WTC11 (cell line): ENCODE measurements around the gene INTS7. TPM values are rescaled to one million over a fixed set of nuclear protein-coding genes. Genes with fewer than 3 reads are reported as not detected.
A peak's percentile ranks its signal among the peaks of the same experiment; 100 is the strongest.

Source experiments
- ATAC-seq: fragments of 200-7000 bp; cut with Tn5 transposase; 2 replicates; pipeline ENCODE4 v1.10.0; 2021; ENCODE audit warnings: mild to moderate bottlenecking, moderate library complexity
- CTCF ChIA-PET: fragments of 300-600 bp; sonication (Branson Sonifier 250); formaldehyde crosslinking; loops from one replicate; lab custom pipeline; 2021; ENCODE audit warnings: antibody characterized with exemption; lab: Charles Lee
- POLR2A ChIA-PET: fragments of 350-600 bp; sonication (Branson Sonifier 250); formaldehyde crosslinking; loops from one replicate; lab custom pipeline; 2021; ENCODE audit warnings: antibody characterized with exemption; lab: Charles Lee
- DNase-seq: peaks from one replicate; pipeline ENCODE4 v3.0.0; 2021; ENCODE audit warnings: low spot score
- H3K27ac Mint-ChIP-seq: 2 replicates; pipeline ENCODE4 v1.8.0; 2021; ENCODE audit warnings: mixed read lengths
- H3K27me3 Mint-ChIP-seq: 2 replicates; pipeline ENCODE4 v1.8.0; 2021; ENCODE audit warnings: low read depth, mild to moderate bottlenecking, moderate library complexity, mixed read lengths
- H3K36me3 Mint-ChIP-seq: 2 replicates; pipeline ENCODE4 v1.8.0; 2021; ENCODE audit warnings: mixed read lengths
- H3K4me1 Mint-ChIP-seq: 2 replicates; pipeline ENCODE4 v1.8.0; 2022; ENCODE audit warnings: mixed read lengths
- H3K4me3 Mint-ChIP-seq: 2 replicates; pipeline ENCODE4 v1.8.0; 2021; ENCODE audit warnings: mild to moderate bottlenecking, moderate library complexity, mixed read lengths
- H3K9me3 Mint-ChIP-seq: 2 replicates; pipeline ENCODE4 v1.8.0; 2021; ENCODE audit warnings: mixed read lengths
- ATF1 ChIP-seq: sonication (generic); formaldehyde crosslinking; IDR thresholded peaks from 2 replicates; pipeline ENCODE4 v1.8.1; 2023; ENCODE audit warnings: mild to moderate bottlenecking, moderate library complexity, missing genetic modification reagents
- ATF2 ChIP-seq: sonication (generic); formaldehyde crosslinking; IDR thresholded peaks from 2 replicates; pipeline ENCODE4 v1.8.1; 2022; ENCODE audit warnings: low read depth, missing genetic modification reagents, borderline replicate concordance
- CBFB ChIP-seq: sonication (generic); formaldehyde crosslinking; IDR thresholded peaks from 2 replicates; pipeline ENCODE4 v1.8.1; 2022; ENCODE audit warnings: mild to moderate bottlenecking, low read depth, missing genetic modification reagents
- CREM ChIP-seq: sonication (generic); formaldehyde crosslinking; IDR thresholded peaks from 2 replicates; pipeline ENCODE4 v1.8.1; 2022; ENCODE audit warnings: mild to moderate bottlenecking, missing genetic modification reagents, moderate library complexity
- ELF4 ChIP-seq: sonication (generic); formaldehyde crosslinking; IDR thresholded peaks from 2 replicates; pipeline ENCODE4 v1.8.1; 2022; ENCODE audit warnings: low read depth, mild to moderate bottlenecking, moderate library complexity, missing genetic modification reagents
- HMGA2 ChIP-seq: fragments of 250-450 bp; sonication (Bioruptor Pico); IDR thresholded peaks from 2 replicates; pipeline ENCODE4 v1.4.0; 2021; ENCODE audit warnings: mild to moderate bottlenecking, moderate library complexity
- NFATC4 ChIP-seq: fragments of 250-450 bp; sonication (Bioruptor Pico); IDR thresholded peaks from 2 replicates; pipeline ENCODE4 v1.9.0; 2021; ENCODE audit warnings: mild to moderate bottlenecking
- NR2C2 ChIP-seq: sonication (generic); formaldehyde crosslinking; IDR thresholded peaks from 2 replicates; pipeline ENCODE4 v1.8.0; 2022; ENCODE audit warnings: mild to moderate bottlenecking, missing genetic modification reagents
- PRRX2 ChIP-seq: fragments of 250-450 bp; sonication (Bioruptor Pico); IDR thresholded peaks from 2 replicates; pipeline ENCODE4 v1.8.0; 2021; ENCODE audit warnings: mild to moderate bottlenecking
- RELA ChIP-seq: sonication (generic); formaldehyde crosslinking; IDR thresholded peaks from 2 replicates; pipeline ENCODE4 v1.8.1; 2022; ENCODE audit warnings: missing genetic modification reagents, mild to moderate bottlenecking, borderline replicate concordance
- SMAD3 ChIP-seq: sonication (generic); formaldehyde crosslinking; IDR thresholded peaks from 2 replicates; pipeline ENCODE4 v1.8.0; 2022; ENCODE audit warnings: missing genetic modification reagents, mild to moderate bottlenecking, borderline replicate concordance
- SP1 ChIP-seq: sonication (generic); formaldehyde crosslinking; conservative IDR thresholded peaks from 2 replicates; pipeline ENCODE4 v1.8.1; 2022; ENCODE audit warnings: missing genetic modification reagents
- TEAD4 ChIP-seq: sonication (generic); formaldehyde crosslinking; IDR thresholded peaks from 2 replicates; pipeline ENCODE4 v1.8.0; 2022; ENCODE audit warnings: mild to moderate bottlenecking, missing genetic modification reagents
- ZNF121 ChIP-seq: sonication (generic); formaldehyde crosslinking; IDR thresholded peaks from 2 replicates; pipeline ENCODE4 v1.8.0; 2023; ENCODE audit warnings: missing genetic modification reagents
- ZNF263 ChIP-seq: sonication (generic); formaldehyde crosslinking; IDR thresholded peaks from 2 replicates; pipeline ENCODE4 v1.8.1; 2022; ENCODE audit warnings: low read depth, mild to moderate bottlenecking, moderate library complexity, missing genetic modification reagents
- ZNF317 ChIP-seq: sonication (generic); formaldehyde crosslinking; IDR thresholded peaks from 2 replicates; pipeline ENCODE4 v1.8.1; 2023; ENCODE audit warnings: low read depth, mild to moderate bottlenecking, moderate library complexity, missing genetic modification reagents, borderline replicate concordance
- ZNF423 ChIP-seq: fragments of 250-450 bp; sonication (Bioruptor Pico); IDR thresholded peaks from 2 replicates; pipeline ENCODE4 v2.1.2; 2022; ENCODE audit warnings: mild to moderate bottlenecking, moderate library complexity
- total RNA-seq: library from RNA; stranded (reverse); gene quantifications from 3 replicates; pipeline ENCODE4 v1.2.3, GENCODE V29; 2021
- TF ChIP-seq, protein P1 (sequence below): fragments of 250-450 bp; sonication (Bioruptor Pico); IDR thresholded peaks from 2 replicates; pipeline ENCODE4 v1.8.0; 2021; ENCODE audit warnings: mild to moderate bottlenecking
- TF ChIP-seq, protein P2 (sequence below): fragments of 250-450 bp; sonication (Bioruptor Pico); IDR thresholded peaks from 2 replicates; pipeline ENCODE4 v2.1.2; 2022; ENCODE audit warnings: mild to moderate bottlenecking, moderate library complexity
- TF ChIP-seq, protein P3 (sequence below): sonication (generic); formaldehyde crosslinking; IDR thresholded peaks from 2 replicates; pipeline ENCODE4 v1.8.1; 2023; ENCODE audit warnings: mild to moderate bottlenecking, missing genetic modification reagents, moderate library complexity
- TF ChIP-seq, protein P4 (sequence below): sonication (generic); formaldehyde crosslinking; IDR thresholded peaks from 2 replicates; pipeline ENCODE4 v1.8.1; 2022; ENCODE audit warnings: missing genetic modification reagents, borderline replicate concordance
- TF ChIP-seq, protein P5 (sequence below): sonication (generic); formaldehyde crosslinking; IDR thresholded peaks from 2 replicates; pipeline ENCODE4 v1.8.0; 2023; ENCODE audit warnings: missing genetic modification reagents, mild to moderate bottlenecking, borderline replicate concordance
- TF ChIP-seq, protein P6 (sequence below): sonication (generic); formaldehyde crosslinking; IDR thresholded peaks from 2 replicates; pipeline ENCODE4 v1.8.0; 2022; ENCODE audit warnings: mild to moderate bottlenecking, missing genetic modification reagents

The INTS7 gene
- total RNA-seq, 1 experiment from 2014 or later, result 17.2 TPM

GRCh38 chr1:212035123-212035834 is at the start of gene INTS7, which contains the start of gene DTL (continued):
- TF ChIP-seq ZNF423 (CRISPR knock-in tag) (no peak), SMAD3 (peak; percentile 58; the same call in 1 of the 2 replicates), NFATC4 (no peak), HMGA2 (CRISPR knock-in tag) (no peak), SP1 (peak; percentile 55; the same call in 1 of the 2 replicates), ATF2 (no peak; the same call in 1 of the 2 replicates), CREM (peak; percentile 92), ELF4 (CRISPR knock-in tag) (no peak), ATF1 (CRISPR knock-in tag) (no peak), NR2C2 (CRISPR knock-in tag) (no peak), ZNF121 (CRISPR knock-in tag) (no peak), TEAD4 (CRISPR knock-in tag) (no peak)
- TF ChIP-seq, protein P1, sequence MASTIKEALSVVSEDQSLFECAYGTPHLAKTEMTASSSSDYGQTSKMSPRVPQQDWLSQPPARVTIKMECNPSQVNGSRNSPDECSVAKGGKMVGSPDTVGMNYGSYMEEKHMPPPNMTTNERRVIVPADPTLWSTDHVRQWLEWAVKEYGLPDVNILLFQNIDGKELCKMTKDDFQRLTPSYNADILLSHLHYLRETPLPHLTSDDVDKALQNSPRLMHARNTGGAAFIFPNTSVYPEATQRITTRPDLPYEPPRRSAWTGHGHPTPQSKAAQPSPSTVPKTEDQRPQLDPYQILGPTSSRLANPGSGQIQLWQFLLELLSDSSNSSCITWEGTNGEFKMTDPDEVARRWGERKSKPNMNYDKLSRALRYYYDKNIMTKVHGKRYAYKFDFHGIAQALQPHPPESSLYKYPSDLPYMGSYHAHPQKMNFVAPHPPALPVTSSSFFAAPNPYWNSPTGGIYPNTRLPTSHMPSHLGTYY (CRISPR knock-in tag), result no peak
- TF ChIP-seq, protein P2, sequence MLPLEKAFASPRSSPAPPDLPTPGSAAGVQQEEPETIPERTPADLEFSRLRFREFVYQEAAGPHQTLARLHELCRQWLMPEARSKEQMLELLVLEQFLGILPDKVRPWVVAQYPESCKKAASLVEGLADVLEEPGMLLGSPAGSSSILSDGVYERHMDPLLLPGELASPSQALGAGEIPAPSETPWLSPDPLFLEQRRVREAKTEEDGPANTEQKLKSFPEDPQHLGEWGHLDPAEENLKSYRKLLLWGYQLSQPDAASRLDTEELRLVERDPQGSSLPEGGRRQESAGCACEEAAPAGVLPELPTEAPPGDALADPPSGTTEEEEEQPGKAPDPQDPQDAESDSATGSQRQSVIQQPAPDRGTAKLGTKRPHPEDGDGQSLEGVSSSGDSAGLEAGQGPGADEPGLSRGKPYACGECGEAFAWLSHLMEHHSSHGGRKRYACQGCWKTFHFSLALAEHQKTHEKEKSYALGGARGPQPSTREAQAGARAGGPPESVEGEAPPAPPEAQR (CRISPR knock-in tag), result no peak
- TF ChIP-seq, protein P3, sequence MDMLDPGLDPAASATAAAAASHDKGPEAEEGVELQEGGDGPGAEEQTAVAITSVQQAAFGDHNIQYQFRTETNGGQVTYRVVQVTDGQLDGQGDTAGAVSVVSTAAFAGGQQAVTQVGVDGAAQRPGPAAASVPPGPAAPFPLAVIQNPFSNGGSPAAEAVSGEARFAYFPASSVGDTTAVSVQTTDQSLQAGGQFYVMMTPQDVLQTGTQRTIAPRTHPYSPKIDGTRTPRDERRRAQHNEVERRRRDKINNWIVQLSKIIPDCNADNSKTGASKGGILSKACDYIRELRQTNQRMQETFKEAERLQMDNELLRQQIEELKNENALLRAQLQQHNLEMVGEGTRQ, result no peak
- TF ChIP-seq, protein P4, sequence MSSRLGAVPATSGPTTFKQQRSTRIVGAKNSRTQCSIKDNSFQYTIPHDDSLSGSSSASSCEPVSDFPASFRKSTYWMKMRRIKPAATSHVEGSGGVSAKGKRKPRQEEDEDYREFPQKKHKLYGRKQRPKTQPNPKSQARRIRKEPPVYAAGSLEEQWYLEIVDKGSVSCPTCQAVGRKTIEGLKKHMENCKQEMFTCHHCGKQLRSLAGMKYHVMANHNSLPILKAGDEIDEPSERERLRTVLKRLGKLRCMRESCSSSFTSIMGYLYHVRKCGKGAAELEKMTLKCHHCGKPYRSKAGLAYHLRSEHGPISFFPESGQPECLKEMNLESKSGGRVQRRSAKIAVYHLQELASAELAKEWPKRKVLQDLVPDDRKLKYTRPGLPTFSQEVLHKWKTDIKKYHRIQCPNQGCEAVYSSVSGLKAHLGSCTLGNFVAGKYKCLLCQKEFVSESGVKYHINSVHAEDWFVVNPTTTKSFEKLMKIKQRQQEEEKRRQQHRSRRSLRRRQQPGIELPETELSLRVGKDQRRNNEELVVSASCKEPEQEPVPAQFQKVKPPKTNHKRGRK (CRISPR knock-in tag), result no peak

DNA sequence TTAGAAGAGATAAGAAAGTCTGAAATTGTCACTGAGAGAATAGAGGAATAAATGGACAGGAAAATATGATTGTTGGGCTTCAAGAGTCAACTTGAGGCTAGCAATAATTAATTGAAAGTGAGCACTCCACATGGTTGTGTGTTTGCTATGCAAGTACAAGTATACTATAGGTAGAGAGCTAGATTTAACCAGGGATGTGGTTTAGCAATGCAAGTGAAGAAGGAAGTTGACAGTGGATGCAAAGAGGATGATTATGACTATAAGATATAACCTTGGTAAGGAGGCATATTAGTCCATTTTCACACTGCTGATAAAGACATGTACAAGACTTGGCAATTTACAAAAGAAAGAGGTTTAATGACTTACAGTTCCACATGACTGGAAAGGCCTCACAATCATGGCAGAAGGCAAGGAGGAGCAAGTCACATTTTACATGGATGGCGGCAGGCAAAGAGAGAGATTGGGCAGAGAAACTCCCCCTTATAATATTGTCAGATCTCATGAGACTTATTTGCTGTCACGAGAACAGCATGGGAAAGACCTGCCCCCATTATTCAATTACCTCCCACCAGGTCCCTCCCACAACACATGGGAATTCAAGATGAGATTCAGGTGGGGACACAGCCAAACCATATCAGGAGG is 47.5 kb upstream of the INTS7 start:
- no peaks in the 10 kb centered on the region for H3K4me1 Mint-ChIP-seq
- no peak overlapping the region for H3K27ac Mint-ChIP-seq
- no peaks in the 10 kb centered on the region for H3K9me3 Mint-ChIP-seq
- H3K36me3 Mint-ChIP-seq, result peaks cover 30% of the 10 kb centered on the region
- no peak overlapping the region for H3K4me3 Mint-ChIP-seq
- POLR2A ChIA-PET, result no interaction called here
- CTCF ChIA-PET, result no interaction called here
- ATAC-seq (no peak), DNase-seq (no peak)
- no peaks in the 10 kb centered on the region for H3K27me3 Mint-ChIP-seq
- TF ChIP-seq RELA (no peak), CBFB (no peak), ELF4 (CRISPR knock-in tag) (no peak), PRRX2 (CRISPR knock-in tag) (no peak), ZNF317 (CRISPR knock-in tag) (no peak), ZNF263 (CRISPR knock-in tag) (no peak)
- TF ChIP-seq, protein P5, sequence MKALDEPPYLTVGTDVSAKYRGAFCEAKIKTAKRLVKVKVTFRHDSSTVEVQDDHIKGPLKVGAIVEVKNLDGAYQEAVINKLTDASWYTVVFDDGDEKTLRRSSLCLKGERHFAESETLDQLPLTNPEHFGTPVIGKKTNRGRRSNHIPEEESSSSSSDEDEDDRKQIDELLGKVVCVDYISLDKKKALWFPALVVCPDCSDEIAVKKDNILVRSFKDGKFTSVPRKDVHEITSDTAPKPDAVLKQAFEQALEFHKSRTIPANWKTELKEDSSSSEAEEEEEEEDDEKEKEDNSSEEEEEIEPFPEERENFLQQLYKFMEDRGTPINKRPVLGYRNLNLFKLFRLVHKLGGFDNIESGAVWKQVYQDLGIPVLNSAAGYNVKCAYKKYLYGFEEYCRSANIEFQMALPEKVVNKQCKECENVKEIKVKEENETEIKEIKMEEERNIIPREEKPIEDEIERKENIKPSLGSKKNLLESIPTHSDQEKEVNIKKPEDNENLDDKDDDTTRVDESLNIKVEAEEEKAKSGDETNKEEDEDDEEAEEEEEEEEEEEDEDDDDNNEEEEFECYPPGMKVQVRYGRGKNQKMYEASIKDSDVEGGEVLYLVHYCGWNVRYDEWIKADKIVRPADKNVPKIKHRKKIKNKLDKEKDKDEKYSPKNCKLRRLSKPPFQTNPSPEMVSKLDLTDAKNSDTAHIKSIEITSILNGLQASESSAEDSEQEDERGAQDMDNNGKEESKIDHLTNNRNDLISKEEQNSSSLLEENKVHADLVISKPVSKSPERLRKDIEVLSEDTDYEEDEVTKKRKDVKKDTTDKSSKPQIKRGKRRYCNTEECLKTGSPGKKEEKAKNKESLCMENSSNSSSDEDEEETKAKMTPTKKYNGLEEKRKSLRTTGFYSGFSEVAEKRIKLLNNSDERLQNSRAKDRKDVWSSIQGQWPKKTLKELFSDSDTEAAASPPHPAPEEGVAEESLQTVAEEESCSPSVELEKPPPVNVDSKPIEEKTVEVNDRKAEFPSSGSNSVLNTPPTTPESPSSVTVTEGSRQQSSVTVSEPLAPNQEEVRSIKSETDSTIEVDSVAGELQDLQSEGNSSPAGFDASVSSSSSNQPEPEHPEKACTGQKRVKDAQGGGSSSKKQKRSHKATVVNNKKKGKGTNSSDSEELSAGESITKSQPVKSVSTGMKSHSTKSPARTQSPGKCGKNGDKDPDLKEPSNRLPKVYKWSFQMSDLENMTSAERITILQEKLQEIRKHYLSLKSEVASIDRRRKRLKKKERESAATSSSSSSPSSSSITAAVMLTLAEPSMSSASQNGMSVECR, result no peak
- TF ChIP-seq, protein P4 (CRISPR knock-in tag), result no peak
- TF ChIP-seq, protein P6, sequence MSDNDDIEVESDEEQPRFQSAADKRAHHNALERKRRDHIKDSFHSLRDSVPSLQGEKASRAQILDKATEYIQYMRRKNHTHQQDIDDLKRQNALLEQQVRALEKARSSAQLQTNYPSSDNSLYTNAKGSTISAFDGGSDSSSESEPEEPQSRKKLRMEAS (CRISPR knock-in tag), result no peak
